CD4-positive, alpha-beta T cell (primary cell): Measurements from ENCODE around the gene ZNF222. TPM values are rescaled to one million over a fixed set of nuclear protein-coding genes. Genes with fewer than 3 reads are reported as not detected.

ENCODE experiments used
- ATAC-seq: fragments of 200-7000 bp; cut with Tn5 transposase; one replicate; pipeline ENCODE4 v1.10.0; 2022; ENCODE audit warnings: mild to moderate bottlenecking; ENCODE audit not compliant: poor library complexity
- CTCF ChIA-PET: fragments of 350-600 bp; sonication (Branson Sonifier 250); formaldehyde crosslinking; loops from one replicate; lab custom pipeline; 2021; ENCODE audit warnings: antibody characterized with exemption, inconsistent platforms; lab: Charles Lee
- POLR2A ChIA-PET: fragments of 350-600 bp; sonication (Branson Sonifier 250); formaldehyde crosslinking; loops from one replicate; lab custom pipeline; 2021; ENCODE audit warnings: antibody characterized with exemption, inconsistent platforms; lab: Charles Lee
- DNase-seq, 14 experiments: peaks; one replicate each; pipeline ENCODE4 v3.0.0-alpha.2; 2013 to 2020; ENCODE audit warnings: mixed read lengths in 2 of 14
- H3K27ac ChIP-seq, 2 donors: one replicate each; pipeline versions ENCODE4 v1.5.1 to v1.7.0; 2013; ENCODE audit warnings: low read length in 2 of 2, low read depth in 1 of 2, mild to moderate bottlenecking in 1 of 2
- H3K27me3 ChIP-seq, 2 experiments: 1 replicate in 1 of 2; 2 replicates in 1 of 2; pipeline versions ENCODE4 v1.6.1 to v1.7.0; 2013; ENCODE audit warnings: low read length in 2 of 2, control low read depth in 1 of 2, mild to moderate bottlenecking in 1 of 2, moderate library complexity in 1 of 2; ENCODE audit not compliant: insufficient read depth in 2 of 2, control insufficient read depth in 1 of 2
- H3K36me3 ChIP-seq: one replicate; pipeline ENCODE4 v1.6.1; 2013; ENCODE audit warnings: low read length, control low read depth; ENCODE audit not compliant: insufficient read depth
- H3K4me1 ChIP-seq: one replicate; pipeline ENCODE4 v1.6.1; 2013; ENCODE audit warnings: low read length, control low read depth; ENCODE audit not compliant: insufficient read depth
- H3K4me3 ChIP-seq: one replicate; pipeline ENCODE4 v1.5.1; 2013; ENCODE audit warnings: mild to moderate bottlenecking, low read length, moderate library complexity
- H3K9me3 ChIP-seq, 2 experiments: 1 replicate in 1 of 2; 2 replicates in 1 of 2; pipeline versions ENCODE4 v1.6.1 to v1.7.0; 2013; ENCODE audit warnings: low read length in 2 of 2, mild to moderate bottlenecking in 2 of 2, control low read depth in 1 of 2, moderate library complexity in 1 of 2; ENCODE audit not compliant: control insufficient read depth in 1 of 2, insufficient read depth in 1 of 2
- H3K27ac Mint-ChIP-seq: one replicate; pipeline ENCODE4 v1.8.0; 2020; ENCODE audit warnings: mixed read lengths
- H3K27me3 Mint-ChIP-seq: one replicate; pipeline ENCODE4 v1.8.0; 2021; ENCODE audit warnings: mixed read lengths
- H3K36me3 Mint-ChIP-seq: one replicate; pipeline ENCODE4 v1.8.0; 2021; ENCODE audit warnings: low read depth, mixed read lengths
- H3K4me1 Mint-ChIP-seq: one replicate; pipeline ENCODE4 v1.8.0; 2021; ENCODE audit warnings: low read depth, mixed read lengths
- H3K4me3 Mint-ChIP-seq: one replicate; pipeline ENCODE4 v1.8.0; 2020; ENCODE audit warnings: mild to moderate bottlenecking, mixed read lengths
- H3K9me3 Mint-ChIP-seq: one replicate; pipeline ENCODE4 v1.8.0; 2020; ENCODE audit warnings: mixed read lengths
- CTCF ChIP-seq: fragments of 200-600 bp; IDR thresholded peaks from one replicate; pipeline ENCODE4 v1.8.0; 2022; ENCODE audit warnings: antibody characterized with exemption, mild to moderate bottlenecking
- intact Hi-C, 2 experiments: fragments of 100-400 bp; cut with DNase I in 1 of 2; cut with micrococcal nuclease in 1 of 2; formaldehyde crosslinking; loops; one replicate each; pipeline versions ENCODE4 v1.15.1 to v1.9.0; 2023 to 2025; cut with DNase I, micrococcal nuclease
- total RNA-seq, 174 experiments: library from RNA in 2 of 174; stranded (reverse) in 2 of 174; gene quantifications; one replicate each; pipeline ENCODE4 v1.2.3 and lab custom pipeline; 2021 to 2026

Gene ZNF222
- total RNA-seq, 2 experiments from 2014 or later = 4.5 to 5.8 TPM

DNA sequence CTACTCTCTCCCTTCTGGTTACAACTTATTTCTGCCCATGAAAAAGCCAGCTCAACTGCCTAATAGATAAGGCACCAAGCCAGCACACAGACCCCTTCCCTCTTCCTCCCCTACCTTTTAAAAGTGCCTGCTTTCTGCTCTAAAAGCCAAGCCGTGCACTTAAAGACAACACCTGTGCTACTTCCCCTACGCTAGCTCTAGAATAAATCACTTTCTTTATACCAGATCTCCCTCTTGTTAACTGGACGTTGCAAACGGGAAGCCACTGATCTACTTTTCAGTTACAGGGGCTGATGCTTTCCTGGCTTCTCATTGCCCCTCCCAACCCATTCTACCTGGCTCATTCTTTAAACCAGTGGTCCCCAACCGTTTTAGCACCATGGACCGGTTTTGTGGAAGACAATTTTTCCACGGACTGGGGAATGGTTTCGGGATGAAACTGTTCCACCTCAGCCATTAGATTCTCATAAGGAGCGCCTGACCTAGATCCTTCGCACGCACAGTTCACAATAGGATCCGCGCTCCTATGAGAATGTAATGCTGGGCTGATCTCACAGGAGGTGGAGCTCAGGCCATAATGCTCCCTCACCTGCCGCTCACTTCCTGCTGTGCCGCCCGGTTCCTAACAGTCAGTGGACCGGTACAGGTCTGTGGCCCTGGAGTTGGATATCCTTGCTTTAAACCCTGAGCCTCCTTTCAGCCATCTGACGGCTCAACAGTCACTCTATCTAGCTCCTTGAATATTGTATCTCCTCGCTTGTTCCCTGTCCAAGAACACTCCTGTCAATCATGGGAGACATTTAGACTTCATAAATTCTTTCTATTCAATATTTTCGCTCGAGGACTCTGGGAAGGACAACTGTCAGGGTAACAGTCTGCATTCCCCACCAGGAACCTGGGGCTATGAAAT lies 25.8 kb downstream of the ZNF222 start:
- TF ChIP-seq CTCF = no peak
- ChIA-PET POLR2A (interaction anchor here (1.0 to 1.3 kb wide), 2 partner anchors 116 to 254 kb away, joined by 3 to 4 read pairs; partner anchors contain the start of genes ZNF235 and ZNF45), CTCF (no interaction called here)
- peaks cover 17% of the 10 kb centered on the region for H3K4me1 ChIP-seq
- no peak overlapping the region for H3K27ac ChIP-seq
- H3K4me1 Mint-ChIP-seq = peaks cover 33% of the 10 kb centered on the region
- H3K9me3 ChIP-seq = peaks cover 0 to 10% of the 10 kb centered on the region in 2 experiments
- peaks cover 19% of the 10 kb centered on the region for H3K27me3 Mint-ChIP-seq
- peaks cover 4% of the 10 kb centered on the region for H3K36me3 ChIP-seq
- intact Hi-C loops = loop anchor here in 1 of 2 experiments (2.0 to 5.0 kb wide), 3 partner anchors 24 to 224 kb away; partner anchors contain the start of genes ZNF224 and ZNF283
- H3K4me3 ChIP-seq = peak overlapping the region; percentile 61
- no peaks in the 10 kb centered on the region for H3K27me3 ChIP-seq
- ATAC-seq (peak; percentile 59), DNase-seq (peak in 8 of 14 experiments; percentile 5 to 56 (median 12))
- peak overlapping the region; percentile 40 for H3K27ac Mint-ChIP-seq
- peak overlapping the region; percentile 93 for H3K4me3 Mint-ChIP-seq
- H3K9me3 Mint-ChIP-seq = peaks cover 14% of the 10 kb centered on the region
- peaks cover 54% of the 10 kb centered on the region for H3K36me3 Mint-ChIP-seq

DNA sequence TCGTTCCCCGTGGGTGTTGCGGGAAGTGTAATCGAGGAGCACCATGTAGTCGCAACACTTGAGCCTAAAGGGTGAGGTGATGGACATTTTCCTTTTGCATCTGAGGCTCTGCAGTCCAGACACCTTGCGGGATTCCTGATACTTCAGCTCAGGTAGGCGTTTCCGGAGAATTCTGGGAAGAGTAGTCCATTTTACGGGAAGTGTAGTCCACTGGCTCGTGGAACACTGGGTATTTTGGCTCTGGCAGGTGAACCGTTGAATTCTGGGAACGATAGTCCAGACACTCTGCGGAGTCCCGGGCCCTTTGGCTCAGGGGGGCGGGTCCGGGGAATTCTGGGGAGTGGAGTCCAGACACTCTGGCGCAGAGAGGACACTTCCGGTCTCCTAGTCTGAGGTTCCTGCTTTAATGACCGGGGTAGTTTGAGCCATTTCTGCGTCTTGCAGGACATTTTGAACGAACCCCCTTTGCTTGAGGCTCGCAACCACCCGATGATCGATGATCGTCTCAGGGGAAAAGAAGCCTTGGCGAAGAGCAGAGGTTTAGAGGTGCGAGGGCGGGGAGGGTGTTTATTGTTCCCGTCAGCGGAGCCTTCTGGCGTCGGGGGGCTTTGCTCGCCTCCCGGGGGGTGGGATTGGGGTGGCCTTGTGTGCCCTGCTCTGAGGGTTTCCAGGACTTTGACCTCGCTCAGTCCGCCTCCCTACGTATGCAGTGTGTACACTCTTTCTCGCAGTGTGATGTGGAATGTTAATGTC lies 26.6 kb downstream of the ZNF222 start, which contains the start of gene ZNF223:
Gene ZNF223 (plus strand): TSS at position 387 of the 753 bp plus-strand sequence. CDS start 3,141 bp downstream, outside the sequence.
- H3K9me3 Mint-ChIP-seq = peaks cover 14% of the 10 kb centered on the region
- Histone ChIP-seq H3K27ac (no peak within 1 kb of the TSS), H3K9me3 (peaks cover 0 to 18% of the 10 kb centered on the region in 2 experiments), H3K4me1 (peaks cover 17% of the 10 kb centered on the region), H3K27me3 (no peaks in the 10 kb centered on the region), H3K4me3 (peak within 1 kb of the TSS; percentile 61), H3K36me3 (peaks cover 5% of the 10 kb centered on the region)
- ATAC-seq = peak; percentile 79
- ChIA-PET POLR2A (interaction anchor here (1.3 kb wide), 1 partner anchor 253 kb away, joined by 4 read pairs; the partner anchor contains the start of gene ZNF235), CTCF (no interaction called here)
- intact Hi-C loops = loop anchor here in 1 of 2 experiments (2.0 to 5.0 kb wide), 3 partner anchors 25 to 225 kb away; partner anchors contain the start of genes ZNF224 and ZNF283
- peak within 1 kb of the TSS; percentile 93 for H3K4me3 Mint-ChIP-seq
- peak; percentile 30 to 85 (median 65) for DNase-seq
- TF ChIP-seq CTCF = no peak
- peaks cover 59% of the 10 kb centered on the region for H3K36me3 Mint-ChIP-seq
- peaks cover 33% of the 10 kb centered on the region for H3K4me1 Mint-ChIP-seq
- H3K27me3 Mint-ChIP-seq = peaks cover 19% of the 10 kb centered on the region
- peak within 1 kb of the TSS; percentile 40 for H3K27ac Mint-ChIP-seq

- CTCF ChIA-PET = no interaction called here
- Histone ChIP-seq H3K27me3 (no peaks in the 10 kb centered on the region), H3K4me1 (peaks cover 13% of the 10 kb centered on the region), H3K9me3 (peaks cover 0 to 31% of the 10 kb centered on the region in 2 experiments), H3K27ac (no peak overlapping the region), H3K4me3 (no peak overlapping the region), H3K36me3 (peaks cover 26% of the 10 kb centered on the region)
- Mint-ChIP-seq H3K4me3 (no peak overlapping the region), H3K27me3 (no peaks in the 10 kb centered on the region), H3K9me3 (peaks cover 22% of the 10 kb centered on the region), H3K36me3 (peaks cover 94% of the 10 kb centered on the region), H3K4me1 (peaks cover 29% of the 10 kb centered on the region), H3K27ac (no peak overlapping the region)
- no peak for TF ChIP-seq CTCF
- no peak for DNase-seq
- ATAC-seq = no peak
- POLR2A ChIA-PET = no interaction called here
- intact Hi-C loops = no loop called here
Observed at GRCh38 chr19:44055870-44056269, 30.7 kb downstream of the ZNF222 start.
